HK-2 (cell line): ENCODE data around the gene ATXN2L.
"Not testable (repeated sequence)": the region's sequence is repeated elsewhere in the genome, so short reads cannot be mapped to it uniquely, and the experiment has no call there.

Experiments used
- DNase-seq: peaks from one replicate; pipeline ENCODE4 v3.0.0-alpha.2; 2018; ENCODE audit not compliant: unreplicated experiment

Gene ATXN2L

GRCh38 chr16:28837672-28838557, 15.1 kb downstream of the ATXN2L start:
- DNase-seq, result no peak

GRCh38 chr16:28838558-28838918, 15.7 kb downstream of the ATXN2L start:
- no peak for DNase-seq

- DNase-seq, result no peak
These were observed 16.3 kb downstream of the ATXN2L start for GRCh38 chr16:28839004-28839639.

- DNase-seq, result no peak
These were observed 17.1 kb downstream of the ATXN2L start for GRCh38 chr16:28839899-28840298.

GRCh38 chr16:28842696-28843095, 19.9 kb downstream of the ATXN2L start:
- no peak for DNase-seq

GRCh38 chr16:28843766-28844165, 21.0 kb downstream of the ATXN2L start:
- DNase-seq, result no peak

GRCh38 chr16:28844226-28844885, 21.6 kb downstream of the ATXN2L start:
- DNase-seq, result no peak

- DNase-seq, result no peak
These were observed 22.5 kb downstream of the ATXN2L start for GRCh38 chr16:28845293-28845692.

- no peak for DNase-seq
These were observed 22.9 kb downstream of the ATXN2L start for GRCh38 chr16:28845761-28846079.

GRCh38 chr16:28846080-28846932, 23.5 kb downstream of the ATXN2L start, which contains the start of gene TUFM:
Gene TUFM, minus strand, starts transcription at chr16:28846348. Its CDS starts 79 bp downstream, at chr16:28846269.
- peak; percentile 92 for DNase-seq

- no peak for DNase-seq
These were observed 24.1 kb downstream of the ATXN2L start for GRCh38 chr16:28846933-28847273.

- DNase-seq, result no peak
These were observed 35.6 kb downstream of the ATXN2L start for GRCh38 chr16:28858421-28858820.

- DNase-seq, result no peak
These were observed 36.5 kb downstream of the ATXN2L start for GRCh38 chr16:28859326-28859725.

GRCh38 chr16:28863929-28864793, 41.4 kb downstream of the ATXN2L start:
- no peak for DNase-seq

GRCh38 chr16:28865001-28865688, 42.3 kb downstream of the ATXN2L start:
- no peak for DNase-seq

- DNase-seq, result no peak
These were observed 43.1 kb downstream of the ATXN2L start for GRCh38 chr16:28865722-28866453.

- no peak for DNase-seq
These were observed 43.6 kb downstream of the ATXN2L start for GRCh38 chr16:28866454-28866804.

- no peak for DNase-seq
These were observed 44.4 kb downstream of the ATXN2L start for GRCh38 chr16:28867241-28867640.

GRCh38 chr16:28867646-28868045, 44.8 kb downstream of the ATXN2L start:
- not testable (repeated sequence) for DNase-seq

GRCh38 chr16:28869201-28869600, 46.4 kb downstream of the ATXN2L start:
- no peak for DNase-seq
